H1 (cell line): ENCODE measurements around the gene CEBPZ. TPM values are rescaled to one million over a fixed set of nuclear protein-coding genes. Genes with fewer than 3 reads are reported as not detected.
A peak's percentile ranks its signal among the peaks of the same experiment; 100 is the strongest.

ENCODE experiments used
- ASH2L ChIP-seq: fragments of 200-600, 300-600 bp; sonication (generic); IDR thresholded peaks from one replicate; pipeline ENCODE4 v1.7.1; 2017; ENCODE audit warnings: low read length
- CBX5 ChIP-seq: fragments of 300-800, 300-1000 bp; sonication (generic); IDR thresholded peaks from 2 replicates; pipeline ENCODE4 v1.7.1; 2016; ENCODE audit warnings: antibody characterized with exemption, low read length, low read depth
- CBX8 ChIP-seq: fragments of 300-800, 300-1000 bp; sonication (generic); IDR thresholded peaks from 2 replicates; pipeline ENCODE4 v1.7.1; 2016; ENCODE audit warnings: low read depth, low read length, borderline replicate concordance
- CHD7 ChIP-seq: fragments of 300-600 bp; sonication (generic); IDR thresholded peaks from 2 replicates; pipeline ENCODE4 v1.7.1; 2012; ENCODE audit warnings: low read length, moderate library complexity, mild to moderate bottlenecking, inconsistent platforms; ENCODE audit not compliant: insufficient replicate concordance
- CTBP2 ChIP-seq: IDR thresholded peaks from 2 replicates; pipeline ENCODE4 v1.7.0; 2011; ENCODE audit warnings: borderline replicate concordance, mild to moderate bottlenecking, moderate library complexity, mixed read lengths, low read length; ENCODE audit not compliant: insufficient read depth, insufficient read length
- FOSL1 ChIP-seq: IDR thresholded peaks from 2 replicates; pipeline ENCODE4 v1.6.1; 2011; ENCODE audit warnings: mild to moderate bottlenecking, low read depth, low read length, moderate library complexity; ENCODE audit not compliant: insufficient read depth
- MAFK ChIP-seq: IDR thresholded peaks from 2 replicates; pipeline ENCODE4 v1.6.1; 2012; ENCODE audit warnings: low read depth, mild to moderate bottlenecking, improper control_type of control experiment, low read length
- MAX ChIP-seq: IDR thresholded peaks from 2 replicates; pipeline ENCODE4 v1.6.1; 2012; ENCODE audit warnings: inconsistent platforms
- POLR2A ChIP-seq, 2 experiments: IDR thresholded peaks; 1 replicate in 1 of 2; 2 replicates in 1 of 2; pipeline ENCODE4 v1.6.1; 2011; ENCODE audit warnings: low read depth in 2 of 2, low read length in 2 of 2, mild to moderate bottlenecking in 2 of 2; ENCODE audit errors: control extremely low read depth in 1 of 2
- SP1 ChIP-seq: IDR thresholded peaks from 2 replicates; pipeline ENCODE4 v1.6.1; 2011; ENCODE audit warnings: low read depth, low read length
- polyA plus RNA-seq, 7 experiments: library from polyadenylated mRNA; depleted of rRNA in 3 of 7; stranded (reverse) in 5 of 7; unstranded in 2 of 7; fragments of >200 nt in 5 of 7; fragments of 200-250 nt in 2 of 7; gene quantifications; 1 replicate in 5 of 7; 2 replicates in 1 of 7; 4 replicates in 1 of 7; pipeline versions ENCODE4 v1.2.1 to v1.2.3, GENCODE V29; 2011 to 2013; ENCODE audit warnings: missing spikeins in 2 of 7, mixed read lengths in 2 of 7
- total RNA-seq: library from RNA; stranded (reverse); fragmentation: NEBNext Ultra II Directional; extraction: Animal tissue kit (Norgen Biotek cat#: 25700); gene quantifications from 2 replicates; pipeline ENCODE4 v1.2.1, GENCODE V29; 2021

The CEBPZ gene
- total and polyA plus RNA-seq, 2 of the 8 experiments (the other 6 are each of a cell fraction or from before 2014, with no cell fraction given): 19.1 to 201 TPM

DNA sequence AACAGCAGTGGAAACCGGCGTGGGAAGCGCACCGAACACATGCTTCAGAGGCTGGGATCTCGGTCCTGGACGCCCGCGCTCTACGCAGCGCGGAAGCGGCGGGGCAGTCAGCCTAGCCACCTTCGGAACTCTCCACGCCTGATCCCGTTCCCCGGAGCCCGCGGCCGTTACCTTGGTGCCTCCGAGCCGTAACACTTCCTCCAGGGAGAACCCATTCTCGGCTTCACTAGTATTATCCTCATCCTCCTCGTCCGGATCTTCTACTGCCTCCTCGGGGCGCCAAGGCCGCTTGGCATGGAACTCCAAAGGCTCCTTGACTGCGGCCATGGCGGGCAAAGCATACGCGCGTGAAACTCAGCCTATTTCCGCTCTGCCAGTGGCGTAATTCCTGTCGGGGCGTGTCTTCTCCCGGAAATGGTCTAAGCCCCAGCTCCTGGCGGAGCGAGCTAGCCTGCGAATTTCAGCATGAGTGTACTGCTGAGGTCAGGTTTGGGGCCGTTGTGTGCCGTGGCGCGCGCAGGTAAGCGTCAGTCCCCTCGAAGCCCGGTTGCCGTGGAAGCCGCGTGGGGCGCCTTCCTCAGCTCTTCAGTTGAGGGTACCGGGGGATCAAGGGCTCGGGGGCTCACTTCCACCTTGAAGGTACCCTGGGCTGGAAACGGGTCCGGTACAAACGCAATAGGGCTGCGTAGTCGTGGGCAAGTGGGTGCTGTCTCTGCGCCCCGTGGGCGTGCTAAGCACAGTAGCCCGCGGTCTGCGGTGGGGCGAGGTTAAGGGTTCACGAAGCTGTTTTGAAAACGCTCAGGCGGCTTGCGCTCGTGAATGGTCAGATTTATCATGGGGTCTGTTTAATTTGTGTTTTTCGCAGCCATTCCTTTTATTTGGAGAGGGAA is at the start of gene CEBPZ, which contains the start of gene NDUFAF7 (continued):
- TF ChIP-seq CHD7 (no peak), CTBP2 (no peak), CBX5 (no peak), MAX (peak; percentile 40; the same call in 1 of the 2 replicates), ASH2L (peak; percentile 75), FOSL1 (no peak), SP1 (0 out of 2 replicates have a peak, but pooled peaks have one; percentile 20), CBX8 (no peak), POLR2A (IDR thresholded peaks at IDR 0.05; ENCODE audit: control extremely low read depth in 1 of 2, low read depth in 2 of 2, low read length in 2 of 2) (peak in 1 of 2 experiments; percentile 75; a peak in 1 of 3 replicates), MAFK (no peak)
